WI38 (cell line): ENCODE results near the gene KAT5.
"Not testable (repeated sequence)": the region's sequence is repeated elsewhere in the genome, so short reads cannot be mapped to it uniquely, and the experiment has no call there.

ENCODE experiments used
- H3K4me3 ChIP-seq: 2 replicates; pipeline ENCODE4 v1.5.1; 2011; ENCODE audit warnings: low read depth, mild to moderate bottlenecking, control low read depth, low read length
- TF ChIP-seq, protein P1 (sequence below): IDR thresholded peaks from 2 replicates; pipeline ENCODE4 v1.5.1; 2012; ENCODE audit warnings: low read depth, mild to moderate bottlenecking, control low read depth, low read length

The KAT5 gene

GRCh38 chr11:65711785-65712632 is at the start of gene KAT5:
Gene KAT5 (plus strand): TSS chr11:65712252. CDS start chr11:65712268, 16 bp downstream.
- H3K4me3 ChIP-seq, result peak within 1 kb of the TSS; percentile 76
- TF ChIP-seq, protein P1, sequence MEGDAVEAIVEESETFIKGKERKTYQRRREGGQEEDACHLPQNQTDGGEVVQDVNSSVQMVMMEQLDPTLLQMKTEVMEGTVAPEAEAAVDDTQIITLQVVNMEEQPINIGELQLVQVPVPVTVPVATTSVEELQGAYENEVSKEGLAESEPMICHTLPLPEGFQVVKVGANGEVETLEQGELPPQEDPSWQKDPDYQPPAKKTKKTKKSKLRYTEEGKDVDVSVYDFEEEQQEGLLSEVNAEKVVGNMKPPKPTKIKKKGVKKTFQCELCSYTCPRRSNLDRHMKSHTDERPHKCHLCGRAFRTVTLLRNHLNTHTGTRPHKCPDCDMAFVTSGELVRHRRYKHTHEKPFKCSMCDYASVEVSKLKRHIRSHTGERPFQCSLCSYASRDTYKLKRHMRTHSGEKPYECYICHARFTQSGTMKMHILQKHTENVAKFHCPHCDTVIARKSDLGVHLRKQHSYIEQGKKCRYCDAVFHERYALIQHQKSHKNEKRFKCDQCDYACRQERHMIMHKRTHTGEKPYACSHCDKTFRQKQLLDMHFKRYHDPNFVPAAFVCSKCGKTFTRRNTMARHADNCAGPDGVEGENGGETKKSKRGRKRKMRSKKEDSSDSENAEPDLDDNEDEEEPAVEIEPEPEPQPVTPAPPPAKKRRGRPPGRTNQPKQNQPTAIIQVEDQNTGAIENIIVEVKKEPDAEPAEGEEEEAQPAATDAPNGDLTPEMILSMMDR, result peak; percentile 99

GRCh38 chr11:65662799-65663638 is 49.0 kb upstream of the KAT5 start, which contains the start of gene RELA:
Gene RELA (minus strand): TSS chr11:65662916. CDS start chr11:65662832, 84 bp downstream.
- TF ChIP-seq, protein P1, result no peak
- peak within 1 kb of the TSS; percentile 97 for H3K4me3 ChIP-seq

GRCh38 chr11:65663639-65664200 is 48.3 kb upstream of the KAT5 start:
- peak overlapping the region; percentile 97 for H3K4me3 ChIP-seq
- TF ChIP-seq, protein P1, result no peak

DNA sequence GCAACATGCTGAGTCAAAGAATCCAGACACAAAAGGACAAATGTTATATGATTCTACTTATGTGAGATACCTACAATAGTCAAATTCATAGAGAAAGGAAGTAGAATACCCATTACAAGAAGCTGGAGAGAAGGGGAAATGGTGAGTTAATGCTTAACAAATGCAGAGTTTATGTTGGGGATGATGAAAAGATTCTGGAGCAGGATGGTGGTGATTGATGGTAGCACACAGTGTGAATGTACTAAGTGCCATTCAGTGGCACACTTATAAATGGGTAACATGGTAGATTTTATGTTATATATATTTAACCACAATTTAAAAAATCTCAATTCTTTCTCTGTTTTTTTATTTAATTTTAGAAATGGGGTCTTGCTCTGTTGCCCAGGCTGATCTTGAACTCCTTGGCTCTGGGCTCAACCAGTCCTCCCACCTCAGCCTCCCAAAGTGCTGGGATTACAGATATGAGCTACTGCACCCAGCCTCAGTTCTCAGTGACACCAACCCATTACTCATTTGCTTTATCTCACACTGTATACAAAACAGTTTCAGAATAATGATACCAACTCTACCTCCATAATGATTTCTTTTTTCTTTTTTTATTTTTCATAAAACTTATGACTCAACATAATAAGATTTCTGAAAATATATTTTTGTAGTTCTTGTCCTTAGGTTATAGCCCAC is 39.7 kb upstream of the KAT5 start:
- no peak overlapping the region for H3K4me3 ChIP-seq
- TF ChIP-seq, protein P1, result no peak

- TF ChIP-seq, protein P1, result no peak
- H3K4me3 ChIP-seq, result no peak overlapping the region
Measured at GRCh38 chr11:65672982-65673381, 39.1 kb upstream of the KAT5 start.

DNA sequence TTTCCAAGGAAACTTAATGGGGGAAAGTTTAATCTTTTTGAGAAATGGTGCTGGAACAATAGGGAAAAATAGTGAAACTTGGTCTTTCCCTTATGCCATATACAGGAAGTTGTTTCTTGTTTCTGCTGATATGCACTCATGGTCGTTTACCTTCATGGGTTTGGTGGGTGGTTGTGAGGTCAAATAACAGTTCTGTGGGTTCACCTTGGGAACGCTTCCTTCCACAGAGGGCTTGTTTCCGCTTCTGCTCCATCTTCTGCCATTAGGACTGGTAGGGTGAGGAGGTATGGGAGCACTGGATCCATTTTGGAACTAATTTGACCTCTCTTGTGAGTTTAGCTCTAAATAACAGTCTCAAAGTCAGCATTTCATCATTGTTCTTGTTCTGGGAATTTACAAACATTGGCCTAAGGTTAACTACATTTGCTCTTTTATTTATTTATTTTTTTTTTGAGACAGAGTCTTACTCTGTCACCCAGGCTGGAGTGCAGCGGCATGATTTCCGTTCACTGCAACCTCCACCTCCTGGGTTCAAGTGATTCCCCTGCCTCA is 31.8 kb upstream of the KAT5 start:
- H3K4me3 ChIP-seq, result no peak overlapping the region
- TF ChIP-seq, protein P1, result no peak

DNA sequence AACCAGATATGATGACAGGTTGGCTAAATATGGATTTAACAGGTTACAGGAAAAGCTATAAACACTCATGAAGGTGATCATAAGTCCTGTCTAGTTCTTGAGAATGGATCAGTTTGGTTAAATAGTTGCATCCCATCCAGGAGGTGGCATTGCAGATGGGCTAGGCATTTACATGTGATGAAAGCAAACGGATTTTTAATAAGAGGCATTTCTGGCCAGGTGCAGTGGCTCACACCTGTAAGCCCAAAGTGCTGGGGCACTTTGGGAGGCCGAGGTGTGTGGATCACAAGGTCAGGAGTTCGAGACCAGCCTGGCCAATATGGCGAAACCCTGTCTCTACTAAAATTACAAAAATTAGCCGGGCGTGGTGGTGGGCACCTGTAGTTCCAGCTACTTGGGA is 28.6 kb upstream of the KAT5 start:
- not testable (repeated sequence) for H3K4me3 ChIP-seq
